IMR-90 (cell line): Measurements from ENCODE around the gene PLCL2. TPM values are rescaled to one million over a fixed set of nuclear protein-coding genes. Genes with fewer than 3 reads are reported as not detected.

Source experiments
- ATAC-seq: fragments of 200-7000 bp; cut with Tn5 transposase; 2 replicates; pipeline ENCODE4 v1.9.1; 2020; ENCODE audit warnings: low read depth, mild to moderate bottlenecking, moderate library complexity
- BruUV-seq: library from RNA; stranded (reverse); fragments of 400-500 nt; replicated peaks from 2 replicates; lab custom pipeline; 2021; lab: Mats Ljungman, UMichigan
- CTCF ChIA-PET: fragments of 300-600 bp; formaldehyde crosslinking; extraction: SDS; loops from one replicate; lab custom pipeline; 2021; ENCODE audit warnings: antibody characterized with exemption; lab: Yijun Ruan, JAX
- POLR2A ChIA-PET: fragments of 300-600 bp; sonication (Branson Sonifier 250); formaldehyde crosslinking; loops from one replicate; lab custom pipeline; 2022; ENCODE audit warnings: antibody characterized with exemption; ENCODE audit not compliant: unreplicated experiment; lab: Charles Lee
- DNase-seq: peaks from one replicate; pipeline ENCODE4 v3.0.0; 2013
- H2AFZ ChIP-seq: replicated peaks from 2 replicates; pipeline ENCODE3; 2013; ENCODE audit warnings: low read length, mild to moderate bottlenecking; ENCODE audit not compliant: poor library complexity
- H2AK5ac ChIP-seq: 2 replicates; pipeline ENCODE4 v1.6.1; 2013; ENCODE audit warnings: low read depth, low read length, inconsistent platforms
- H2AK9ac ChIP-seq: replicated peaks from 2 replicates; pipeline ENCODE3; 2013; ENCODE audit warnings: mild to moderate bottlenecking, low read depth, low read length, moderate library complexity; ENCODE audit not compliant: poor library complexity
- H2BK120ac ChIP-seq: 2 replicates; pipeline ENCODE4 v1.6.1; 2013; ENCODE audit warnings: low read depth, low read length, inconsistent platforms
- H2BK15ac ChIP-seq: 3 replicates; pipeline ENCODE4 v1.6.1; 2013; ENCODE audit warnings: low read depth, low read length, inconsistent platforms
- H2BK20ac ChIP-seq: 2 replicates; pipeline ENCODE4 v1.6.1; 2013; ENCODE audit warnings: low read depth, mild to moderate bottlenecking, inconsistent platforms, low read length, moderate library complexity
- H2BK5ac ChIP-seq: 2 replicates; pipeline ENCODE4 v1.6.1; 2013; ENCODE audit warnings: mild to moderate bottlenecking, low read depth, low read length, inconsistent platforms; ENCODE audit not compliant: poor library complexity, severe bottlenecking
- H3K14ac ChIP-seq: replicated peaks from 2 replicates; pipeline ENCODE4 v1.6.1; 2013; ENCODE audit warnings: low read depth, low read length, inconsistent platforms
- H3K18ac ChIP-seq: 2 replicates; pipeline ENCODE4 v1.6.1; 2013; ENCODE audit warnings: low read depth, low read length, control low read depth
- H3K23ac ChIP-seq: 2 replicates; pipeline ENCODE4 v1.6.1; 2013; ENCODE audit warnings: low read depth, low read length, inconsistent platforms
- H3K27ac ChIP-seq: 2 replicates; pipeline ENCODE4 v1.5.1; 2013; ENCODE audit warnings: mild to moderate bottlenecking, control low read depth, low read length; ENCODE audit not compliant: insufficient read depth
- H3K27me3 ChIP-seq: 2 replicates; pipeline ENCODE4 v1.6.1; 2013; ENCODE audit warnings: low read length; ENCODE audit not compliant: control insufficient read depth, insufficient read depth
- H3K36me3 ChIP-seq: 2 replicates; pipeline ENCODE4 v1.6.1; 2013; ENCODE audit warnings: low read length, mixed read lengths; ENCODE audit not compliant: control insufficient read depth, insufficient read depth
- H3K4ac ChIP-seq: 2 replicates; pipeline ENCODE4 v1.6.1; 2013; ENCODE audit warnings: low read depth, low read length, inconsistent platforms
- H3K4me1 ChIP-seq: 2 replicates; pipeline ENCODE4 v1.6.1; 2013; ENCODE audit warnings: low read length, mixed read lengths; ENCODE audit not compliant: control insufficient read depth, insufficient read depth
- H3K4me2 ChIP-seq: 2 replicates; pipeline ENCODE4 v1.6.1; 2013; ENCODE audit warnings: low read depth, mild to moderate bottlenecking, control low read depth, low read length, moderate library complexity
- H3K4me3 ChIP-seq: 2 replicates; pipeline ENCODE4 v1.5.1; 2013; ENCODE audit warnings: low read depth, mild to moderate bottlenecking, control low read depth, low read length, moderate library complexity; ENCODE audit not compliant: insufficient read depth
- H3K56ac ChIP-seq: 2 replicates; pipeline ENCODE4 v1.6.1; 2013; ENCODE audit warnings: low read length, inconsistent platforms; ENCODE audit not compliant: insufficient read depth; ENCODE audit errors: extremely low read depth
- H3K79me1 ChIP-seq, 2 experiments: 2 replicates each; pipeline ENCODE4 v1.6.1; 2013; ENCODE audit warnings: low read length in 2 of 2, inconsistent platforms in 1 of 2, low read depth in 1 of 2
- H3K9ac ChIP-seq: 2 replicates; pipeline ENCODE4 v1.6.1; 2013; ENCODE audit warnings: low read depth, low read length, control low read depth
- H3K9me1 ChIP-seq: 2 replicates; pipeline ENCODE4 v1.6.1; 2013; ENCODE audit warnings: low read length, inconsistent platforms; ENCODE audit not compliant: insufficient read depth
- H3K9me3 ChIP-seq: 2 replicates; pipeline ENCODE4 v1.6.1; 2013; ENCODE audit warnings: low read length; ENCODE audit not compliant: control insufficient read depth, insufficient read depth
- H4K20me1 ChIP-seq: 2 replicates; pipeline ENCODE4 v1.6.1; 2013; ENCODE audit warnings: low read length, inconsistent platforms; ENCODE audit not compliant: insufficient read depth
- H4K5ac ChIP-seq: 2 replicates; pipeline ENCODE4 v1.6.1; 2013; ENCODE audit warnings: mild to moderate bottlenecking, low read depth, low read length, control low read depth
- H4K8ac ChIP-seq, 2 experiments: 2 replicates each; pipeline ENCODE4 v1.6.1; 2013; ENCODE audit warnings: low read depth in 2 of 2, low read length in 2 of 2, control low read depth in 1 of 2, inconsistent platforms in 1 of 2
- H4K91ac ChIP-seq: 2 replicates; pipeline ENCODE4 v1.6.1; 2013; ENCODE audit warnings: low read depth, low read length, inconsistent platforms; ENCODE audit not compliant: insufficient read depth
- BHLHE40 ChIP-seq: fragments of 150-350 bp; IDR thresholded peaks from 2 replicates; pipeline ENCODE4 v1.6.1; 2016; ENCODE audit warnings: mild to moderate bottlenecking, low read depth, low read length
- CEBPB ChIP-seq: IDR thresholded peaks from 2 replicates; pipeline ENCODE4 v1.6.1; 2012; ENCODE audit warnings: low read depth, low read length, improper control_type of control experiment
- CHD1 ChIP-seq: IDR thresholded peaks from 2 replicates; pipeline ENCODE4 v1.6.1; 2012; ENCODE audit warnings: low read depth, low read length, improper control_type of control experiment
- ELK1 ChIP-seq: fragments of 150-350 bp; IDR thresholded peaks from 2 replicates; pipeline ENCODE4 v1.6.1; 2016; ENCODE audit warnings: low read depth, mild to moderate bottlenecking, low read length, moderate library complexity, borderline replicate concordance
- FOS ChIP-seq: fragments of 150-350 bp; IDR thresholded peaks from 2 replicates; pipeline ENCODE4 v1.6.1; 2016; ENCODE audit warnings: low read depth, low read length
- MAFK ChIP-seq: IDR thresholded peaks from 2 replicates; pipeline ENCODE4 v1.6.1; 2012; ENCODE audit warnings: low read depth, low read length, improper control_type of control experiment
- MAZ ChIP-seq: IDR thresholded peaks from 2 replicates; pipeline ENCODE4 v1.6.1; 2012; ENCODE audit warnings: low read depth, mild to moderate bottlenecking, low read length, improper control_type of control experiment, moderate library complexity, borderline replicate concordance
- MXI1 ChIP-seq: IDR thresholded peaks from 2 replicates; pipeline ENCODE4 v1.6.1; 2012; ENCODE audit warnings: low read depth, mild to moderate bottlenecking, low read length, moderate library complexity, borderline replicate concordance
- NFE2L2 ChIP-seq: fragments of 150-350 bp; IDR thresholded peaks from 2 replicates; pipeline ENCODE4 v1.6.1; 2016; ENCODE audit warnings: low read depth, mild to moderate bottlenecking, low read length
- POLR2A ChIP-seq: IDR thresholded peaks from 2 replicates; pipeline ENCODE4 v1.6.1; 2012; ENCODE audit warnings: mild to moderate bottlenecking, low read depth, low read length
- RAD21 ChIP-seq: IDR thresholded peaks from 2 replicates; pipeline ENCODE4 v1.6.1; 2012; ENCODE audit warnings: low read length, improper control_type of control experiment
- RCOR1 ChIP-seq: IDR thresholded peaks from 2 replicates; pipeline ENCODE4 v1.6.1; 2012; ENCODE audit warnings: mild to moderate bottlenecking, low read length, improper control_type of control experiment; ENCODE audit not compliant: insufficient replicate concordance
- RFX5 ChIP-seq: IDR thresholded peaks from 2 replicates; pipeline ENCODE4 v1.8.0; 2012; ENCODE audit warnings: low read depth, mild to moderate bottlenecking, low read length, moderate library complexity
- SMC3 ChIP-seq: fragments of 150-350 bp; IDR thresholded peaks from 2 replicates; pipeline ENCODE4 v1.6.1; 2016; ENCODE audit warnings: low read depth, mild to moderate bottlenecking, antibody characterized with exemption, low read length, moderate library complexity
- WGBS, 2 experiments: methylation state at CpG; one replicate each; pipeline versions ENCODE4 v1.1.5 to v1.1.7; 2013; ENCODE audit warnings: missing lambda C conversion rate in 2 of 2; ENCODE audit not compliant: insufficient read length in 1 of 2; ENCODE audit errors: extremely low coverage in 2 of 2; 5-methylcytosine and 5-hydroxymethylcytosine counted together
- dilution Hi-C: fragments of 300-500 bp; cut with HindIII; formaldehyde crosslinking; loops from one replicate; pipeline ENCODE4 v1.14.3; 2018; ENCODE audit warnings: low sequenced_read_pairs; ENCODE audit not compliant: unreplicated experiment
- in situ Hi-C: fragments of 300-500 bp; cut with MboI; formaldehyde crosslinking; loops from 3 replicates; pipeline ENCODE4 v1.14.3; 2019; ENCODE audit warnings: low sequenced_read_pairs, inconsistent platforms, mixed read lengths
- intact Hi-C: fragments of 100-400 bp; cut with micrococcal nuclease; formaldehyde crosslinking; loops from 2 replicates; pipeline ENCODE4 v1.10.0; 2022
- polyA plus RNA-seq, 3 experiments: library from polyadenylated mRNA; depleted of rRNA; stranded (reverse); fragments of >200 nt; gene quantifications; 2 replicates each; pipeline ENCODE4 v1.2.3, GENCODE V29; 2012; ENCODE audit warnings: low replicate concordance in 1 of 3
- total RNA-seq: library from RNA; depleted of rRNA; stranded (reverse); fragments of >200 nt; gene quantifications from 2 replicates; pipeline ENCODE4 v1.2.3, GENCODE V29; 2012
- TF ChIP-seq, protein P1 (sequence below): conservative IDR thresholded peaks from 2 replicates; pipeline ENCODE4 v1.5.1; 2012; ENCODE audit warnings: mild to moderate bottlenecking, low read depth, low read length, improper control_type of control experiment
- TF ChIP-seq, protein P2 (sequence below): fragments of 150-350 bp; IDR thresholded peaks from 2 replicates; pipeline ENCODE4 v1.6.1; 2017; ENCODE audit warnings: mild to moderate bottlenecking, antibody characterized with exemption, low read length, low read depth

Gene PLCL2
- total and polyA plus RNA-seq, 2 of the 4 experiments (the other 2 are of a cell fraction) = 0.92 to 3.8 TPM

DNA sequence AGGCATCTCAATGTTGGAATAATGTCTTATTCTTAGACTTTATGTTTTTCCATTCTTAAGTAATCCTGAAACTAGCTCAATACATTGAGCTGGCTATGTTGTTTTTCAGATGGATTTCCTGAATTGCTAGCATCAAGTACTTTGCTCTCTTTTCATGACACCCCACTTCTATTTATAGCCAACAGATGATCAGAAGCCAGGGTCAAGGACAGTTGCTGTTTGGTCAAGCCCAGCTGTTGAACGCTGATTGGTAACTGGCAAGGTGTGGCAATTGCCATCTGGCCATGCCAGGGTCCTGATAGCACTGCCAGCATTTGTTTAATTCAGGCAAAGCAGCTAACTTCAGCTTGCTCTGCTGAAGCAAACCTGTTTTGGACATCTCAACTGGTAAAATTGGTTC is 46.2 kb upstream of the PLCL2 start:
- no peak for ATAC-seq
- CTCF ChIA-PET = interaction anchor here (0.7 to 1.0 kb wide), 2 partner anchors 33 to 139 kb away, joined by 3 read pairs; no protein-coding TSS in a partner anchor

More for the DNA sequence above, 46.2 kb upstream of the PLCL2 start:
- Histone ChIP-seq H3K56ac (no peak overlapping the region), H4K20me1 (no peaks in the 10 kb centered on the region), H3K27ac (no peak overlapping the region), H4K5ac (no peak overlapping the region), H2BK15ac (no peak overlapping the region), H3K4me1 (no peaks in the 10 kb centered on the region), H3K23ac (no peak overlapping the region), H2BK120ac (no peak overlapping the region), H3K4me2 (no peak overlapping the region), H2AK5ac (no peak overlapping the region), H3K36me3 (no peaks in the 10 kb centered on the region), H3K18ac (no peak overlapping the region), H3K14ac (no peak overlapping the region), H2BK20ac (no peak overlapping the region), H3K9ac (no peak overlapping the region), H3K4ac (no peak overlapping the region), H3K79me1 (no peaks in the 10 kb centered on the region), H2AFZ (no peak overlapping the region), H3K9me3 (no peaks in the 10 kb centered on the region), H2AK9ac (no peak overlapping the region), H4K8ac (no peak overlapping the region), H4K91ac (no peak overlapping the region), H3K27me3 (peaks cover 4% of the 10 kb centered on the region), H2BK5ac (no peak overlapping the region), H3K9me1 (no peaks in the 10 kb centered on the region), H3K4me3 (no peak overlapping the region)
- BruUV-seq = no TSS peak
- DNase-seq = no peak
- dilution Hi-C loops = no loop called here
- 27% methylated on average over 1 of the region's 1 CpG; no CpG with 5 or more reads in 1 of the 2 experiments for WGBS, 2 experiments
- intact Hi-C loops = no loop called here
- in situ Hi-C loops = no loop called here
- POLR2A ChIA-PET = no interaction called here
- no peak for TF ChIP-seq RFX5
- no peak for TF ChIP-seq NFE2L2
- no peak for TF ChIP-seq MXI1
- no peak for TF ChIP-seq CEBPB
- no peak for TF ChIP-seq RAD21
- no peak for TF ChIP-seq FOS
- no peak for TF ChIP-seq CHD1
- TF ChIP-seq, protein P1, sequence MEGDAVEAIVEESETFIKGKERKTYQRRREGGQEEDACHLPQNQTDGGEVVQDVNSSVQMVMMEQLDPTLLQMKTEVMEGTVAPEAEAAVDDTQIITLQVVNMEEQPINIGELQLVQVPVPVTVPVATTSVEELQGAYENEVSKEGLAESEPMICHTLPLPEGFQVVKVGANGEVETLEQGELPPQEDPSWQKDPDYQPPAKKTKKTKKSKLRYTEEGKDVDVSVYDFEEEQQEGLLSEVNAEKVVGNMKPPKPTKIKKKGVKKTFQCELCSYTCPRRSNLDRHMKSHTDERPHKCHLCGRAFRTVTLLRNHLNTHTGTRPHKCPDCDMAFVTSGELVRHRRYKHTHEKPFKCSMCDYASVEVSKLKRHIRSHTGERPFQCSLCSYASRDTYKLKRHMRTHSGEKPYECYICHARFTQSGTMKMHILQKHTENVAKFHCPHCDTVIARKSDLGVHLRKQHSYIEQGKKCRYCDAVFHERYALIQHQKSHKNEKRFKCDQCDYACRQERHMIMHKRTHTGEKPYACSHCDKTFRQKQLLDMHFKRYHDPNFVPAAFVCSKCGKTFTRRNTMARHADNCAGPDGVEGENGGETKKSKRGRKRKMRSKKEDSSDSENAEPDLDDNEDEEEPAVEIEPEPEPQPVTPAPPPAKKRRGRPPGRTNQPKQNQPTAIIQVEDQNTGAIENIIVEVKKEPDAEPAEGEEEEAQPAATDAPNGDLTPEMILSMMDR = no peak
- no peak for TF ChIP-seq ELK1
- TF ChIP-seq MAZ = no peak
- no peak for TF ChIP-seq SMC3
- TF ChIP-seq BHLHE40 = no peak
- no peak for TF ChIP-seq RCOR1
- no peak for TF ChIP-seq MAFK
- TF ChIP-seq, protein P2, sequence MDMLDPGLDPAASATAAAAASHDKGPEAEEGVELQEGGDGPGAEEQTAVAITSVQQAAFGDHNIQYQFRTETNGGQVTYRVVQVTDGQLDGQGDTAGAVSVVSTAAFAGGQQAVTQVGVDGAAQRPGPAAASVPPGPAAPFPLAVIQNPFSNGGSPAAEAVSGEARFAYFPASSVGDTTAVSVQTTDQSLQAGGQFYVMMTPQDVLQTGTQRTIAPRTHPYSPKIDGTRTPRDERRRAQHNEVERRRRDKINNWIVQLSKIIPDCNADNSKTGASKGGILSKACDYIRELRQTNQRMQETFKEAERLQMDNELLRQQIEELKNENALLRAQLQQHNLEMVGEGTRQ = no peak
- no peak for TF ChIP-seq POLR2A
